H1 (cell line): ENCODE measurements around the gene HELZ2. TPM values are rescaled to one million over a fixed set of nuclear protein-coding genes. Genes with fewer than 3 reads are reported as not detected.

Source experiments
- CTCF ChIA-PET: fragments of 300-600 bp; sonication (Branson Sonifier 250); formaldehyde crosslinking; loops from one replicate; lab custom pipeline; 2021; ENCODE audit not compliant: partially characterized antibody; lab: Charles Lee
- POLR2A ChIA-PET: fragments of 300-600 bp; sonication (Branson Sonifier 250); formaldehyde crosslinking; loops from one replicate; lab custom pipeline; 2021; ENCODE audit warnings: inconsistent platforms; ENCODE audit not compliant: partially characterized antibody; lab: Charles Lee
- DNase-seq, 2 experiments: peaks; one replicate each; pipeline versions ENCODE4 v3.0.0 to v3.0.0-alpha.2; 2010 to 2022; ENCODE audit warnings: low spot score in 2 of 2, low read depth in 1 of 2, mixed read lengths in 1 of 2
- FAIRE-seq: peaks from 2 replicates; lab custom pipeline; 2011; peaks lifted over from hg19 to GRCh38; lab: Jason Lieb, UNC
- H2AFZ ChIP-seq: 2 replicates; pipeline ENCODE4 v1.8.1; 2012; ENCODE audit warnings: low read length, inconsistent platforms
- H2AK5ac ChIP-seq: 2 replicates; pipeline ENCODE4 v1.6.1; 2013; ENCODE audit warnings: low read depth, low read length
- H2BK120ac ChIP-seq: replicated peaks from 2 replicates; pipeline ENCODE3; 2013; ENCODE audit warnings: low read depth, low read length, inconsistent platforms
- H2BK12ac ChIP-seq: 2 replicates; pipeline ENCODE4 v1.6.1; 2013; ENCODE audit warnings: low read depth, low read length
- H2BK15ac ChIP-seq: 2 replicates; pipeline ENCODE4 v1.6.1; 2013; ENCODE audit warnings: low read length
- H2BK20ac ChIP-seq: 2 replicates; pipeline ENCODE4 v1.6.1; 2013; ENCODE audit warnings: low read length
- H2BK5ac ChIP-seq: 2 replicates; pipeline ENCODE4 v1.6.1; 2013; ENCODE audit warnings: low read depth, low read length
- H3K14ac ChIP-seq: 2 replicates; pipeline ENCODE4 v1.6.1; 2013; ENCODE audit warnings: inconsistent platforms; ENCODE audit not compliant: insufficient read length
- H3K18ac ChIP-seq: 2 replicates; pipeline ENCODE4 v1.6.1; 2013; ENCODE audit warnings: low read length; ENCODE audit errors: extremely low read depth
- H3K23ac ChIP-seq: 2 replicates; pipeline ENCODE4 v1.6.1; 2013; ENCODE audit warnings: inconsistent platforms; ENCODE audit not compliant: insufficient read length
- H3K23me2 ChIP-seq: 2 replicates; pipeline ENCODE4 v1.6.1; 2013; ENCODE audit warnings: low read depth, low read length
- H3K27ac ChIP-seq: 2 replicates; pipeline ENCODE4 v1.6.1; 2011; ENCODE audit warnings: low read depth, low read length, inconsistent platforms
- H3K27me3 ChIP-seq, 4 experiments: replicated peaks in 1 of 4; 1 replicate in 1 of 4; 2 replicates in 3 of 4; pipeline versions ENCODE4 v1.6.1 to v1.8.1; 2011 to 2013; ENCODE audit warnings: low read length in 3 of 4, mild to moderate bottlenecking in 3 of 4, inconsistent platforms in 2 of 4, mixed read lengths in 2 of 4, moderate library complexity in 1 of 4; ENCODE audit not compliant: control insufficient read depth in 3 of 4, insufficient read depth in 3 of 4; ENCODE audit errors: extremely low read depth in 1 of 4
- H3K36me3 ChIP-seq, 4 experiments: 2 replicates each; pipeline versions ENCODE4 v1.6.1 to v1.8.1; 2011 to 2013; ENCODE audit warnings: mild to moderate bottlenecking in 4 of 4, low read length in 3 of 4, moderate library complexity in 2 of 4, control low read depth in 1 of 4, inconsistent platforms in 1 of 4; ENCODE audit not compliant: insufficient read depth in 4 of 4, control insufficient read depth in 2 of 4
- H3K4ac ChIP-seq: replicated peaks from 2 replicates; pipeline ENCODE3; 2013; ENCODE audit warnings: low read length, low read depth, mixed read lengths, inconsistent platforms; ENCODE audit not compliant: insufficient read length
- H3K4me1 ChIP-seq, 4 experiments: replicated peaks in 1 of 4; 1 replicate in 1 of 4; 2 replicates in 3 of 4; pipeline versions ENCODE4 v1.6.1 to v1.8.1; 2011 to 2013; ENCODE audit warnings: low read length in 3 of 4, inconsistent platforms in 2 of 4, mixed read lengths in 1 of 4; ENCODE audit not compliant: insufficient read depth in 4 of 4, control insufficient read depth in 3 of 4
- H3K4me2 ChIP-seq, 2 experiments: 2 replicates each; pipeline versions ENCODE4 v1.6.1 to v1.8.1; 2011 to 2013; ENCODE audit warnings: low read depth in 2 of 2, low read length in 2 of 2, control low read depth in 1 of 2, inconsistent platforms in 1 of 2, mild to moderate bottlenecking in 1 of 2; ENCODE audit not compliant: insufficient read depth in 1 of 2
- H3K4me3 ChIP-seq, 4 experiments: fragments of 200-600, 300-600 bp in 1 of 4; sonication (generic), shearing (Covaris generic), sonication (Bioruptor Twin) in 1 of 4; 2 replicates each; pipeline versions ENCODE4 v1.5.1 to v1.8.1; 2011 to 2016; ENCODE audit warnings: low read length in 4 of 4, low read depth in 3 of 4, control low read depth in 2 of 4, inconsistent platforms in 2 of 4, mild to moderate bottlenecking in 2 of 4, mixed read lengths in 1 of 4, moderate library complexity in 1 of 4; ENCODE audit not compliant: insufficient read depth in 2 of 4; ENCODE audit errors: extremely low read depth in 1 of 4
- H3K56ac ChIP-seq: replicated peaks from 2 replicates; pipeline ENCODE3; 2013; ENCODE audit warnings: low read depth, mild to moderate bottlenecking, mixed read lengths, low read length, inconsistent platforms; ENCODE audit not compliant: insufficient read length
- H3K79me1 ChIP-seq: 2 replicates; pipeline ENCODE4 v1.6.1; 2013; ENCODE audit warnings: low read depth, low read length, control low read depth
- H3K79me2 ChIP-seq, 2 experiments: 2 replicates each; pipeline versions ENCODE4 v1.6.1 to v1.8.1; 2012 to 2013; ENCODE audit warnings: low read length in 2 of 2, mild to moderate bottlenecking in 2 of 2, inconsistent platforms in 1 of 2; ENCODE audit not compliant: insufficient read depth in 2 of 2, control insufficient read depth in 1 of 2
- H3K9ac ChIP-seq, 4 experiments: replicated peaks in 1 of 4; 1 replicate in 1 of 4; 2 replicates in 3 of 4; pipeline versions ENCODE4 v1.6.1 to v1.8.1; 2011 to 2013; ENCODE audit warnings: low read depth in 3 of 4, low read length in 3 of 4, control low read depth in 2 of 4, mild to moderate bottlenecking in 2 of 4, moderate library complexity in 2 of 4, inconsistent platforms in 1 of 4; ENCODE audit errors: extremely low read depth in 1 of 4
- H3K9me3 ChIP-seq, 2 experiments: 2 replicates each; pipeline versions ENCODE4 v1.6.1 to v1.8.1; 2012 to 2013; ENCODE audit warnings: mild to moderate bottlenecking in 2 of 2, moderate library complexity in 2 of 2, control low read depth in 1 of 2, inconsistent platforms in 1 of 2, low read depth in 1 of 2, low read length in 1 of 2, mixed read lengths in 1 of 2; ENCODE audit not compliant: insufficient read depth in 2 of 2
- H4K20me1 ChIP-seq, 2 experiments: replicated peaks in 1 of 2; 2 replicates each; pipeline versions ENCODE3 to v1.8.1; 2011 to 2013; ENCODE audit warnings: inconsistent platforms in 2 of 2, low read length in 2 of 2, mild to moderate bottlenecking in 1 of 2; ENCODE audit not compliant: insufficient read depth in 2 of 2, control insufficient read depth in 1 of 2
- H4K5ac ChIP-seq: 2 replicates; pipeline ENCODE4 v1.6.1; 2013; ENCODE audit warnings: low read length, low read depth, mixed read lengths, inconsistent platforms; ENCODE audit not compliant: insufficient read length
- H4K8ac ChIP-seq: 2 replicates; pipeline ENCODE4 v1.8.0; 2013; ENCODE audit warnings: mild to moderate bottlenecking, moderate library complexity, low read length, inconsistent platforms; ENCODE audit not compliant: insufficient read depth; ENCODE audit errors: extremely low read depth
- H4K91ac ChIP-seq: replicated peaks from 2 replicates; pipeline ENCODE3; 2013; ENCODE audit warnings: low read length, mixed read lengths, inconsistent platforms; ENCODE audit not compliant: insufficient read length
- ATF2 ChIP-seq: IDR thresholded peaks from 2 replicates; pipeline ENCODE4 v1.6.1; 2012; ENCODE audit warnings: low read length, inconsistent platforms
- CHD1 ChIP-seq: IDR thresholded peaks from 2 replicates; pipeline ENCODE4 v1.6.1; 2012; ENCODE audit warnings: low read depth, low read length, improper control_type of control experiment
- CREB1 ChIP-seq: IDR thresholded peaks from 2 replicates; pipeline ENCODE4 v1.6.1; 2012; ENCODE audit warnings: inconsistent platforms
- FOSL1 ChIP-seq: IDR thresholded peaks from 2 replicates; pipeline ENCODE4 v1.6.1; 2011; ENCODE audit warnings: mild to moderate bottlenecking, low read depth, low read length, moderate library complexity; ENCODE audit not compliant: insufficient read depth
- KDM4A ChIP-seq: IDR thresholded peaks from one replicate; pipeline ENCODE4 v1.7.1; 2012; ENCODE audit warnings: low read depth, mild to moderate bottlenecking, moderate library complexity, low read length, inconsistent platforms; ENCODE audit not compliant: severe bottlenecking
- POLR2A ChIP-seq, 2 experiments: IDR thresholded peaks; 1 replicate in 1 of 2; 2 replicates in 1 of 2; pipeline ENCODE4 v1.6.1; 2011; ENCODE audit warnings: low read depth in 2 of 2, low read length in 2 of 2, mild to moderate bottlenecking in 2 of 2; ENCODE audit errors: control extremely low read depth in 1 of 2
- POLR2AphosphoS5 ChIP-seq: IDR thresholded peaks from 2 replicates; pipeline ENCODE4 v1.6.1; 2011; ENCODE audit warnings: low read depth, low read length
- RBBP5 ChIP-seq: IDR thresholded peaks from 2 replicates; pipeline ENCODE4 v1.7.1; 2012; ENCODE audit warnings: low read depth, mild to moderate bottlenecking, inconsistent platforms, low read length, moderate library complexity, borderline replicate concordance
- RXRA ChIP-seq: IDR thresholded peaks from 2 replicates; pipeline ENCODE4 v1.6.1; 2011; ENCODE audit warnings: low read depth, mild to moderate bottlenecking, low read length, moderate library complexity; ENCODE audit not compliant: insufficient read depth
- SP1 ChIP-seq: IDR thresholded peaks from 2 replicates; pipeline ENCODE4 v1.6.1; 2011; ENCODE audit warnings: low read depth, low read length
- WGBS, 2 experiments: shearing (Covaris generic) in 1 of 2; methylation state at CpG; one replicate each; pipeline versions ENCODE4 v1.1.6 to v1.1.7; 2013 to 2015; ENCODE audit warnings: low lambda C conversion rate in 2 of 2, mixed read lengths in 2 of 2, inconsistent platforms in 1 of 2, low coverage in 1 of 2, missing lambda C conversion rate in 1 of 2; ENCODE audit not compliant: insufficient replicate concordance in 2 of 2, insufficient coverage in 1 of 2, insufficient read length in 1 of 2; ENCODE audit errors: extremely low coverage in 1 of 2, missing lambda C conversion rate in 1 of 2; 5-methylcytosine and 5-hydroxymethylcytosine counted together
- polyA plus RNA-seq, 7 experiments: library from polyadenylated mRNA; depleted of rRNA in 3 of 7; stranded (reverse) in 5 of 7; unstranded in 2 of 7; fragments of >200 nt in 5 of 7; fragments of 200-250 nt in 2 of 7; gene quantifications; 1 replicate in 5 of 7; 2 replicates in 1 of 7; 4 replicates in 1 of 7; pipeline versions ENCODE4 v1.2.1 to v1.2.3, GENCODE V29; 2011 to 2013; ENCODE audit warnings: missing spikeins in 2 of 7, mixed read lengths in 2 of 7
- total RNA-seq: library from RNA; stranded (reverse); fragmentation: NEBNext Ultra II Directional; extraction: Animal tissue kit (Norgen Biotek cat#: 25700); gene quantifications from 2 replicates; pipeline ENCODE4 v1.2.1, GENCODE V29; 2021
- TF ChIP-seq, protein P1 (sequence below): IDR thresholded peaks from 2 replicates; pipeline ENCODE4 v1.6.1; 2012; ENCODE audit warnings: inconsistent platforms

HELZ2 gene
- total and polyA plus RNA-seq, 2 of the 8 experiments (the other 6 are each of a cell fraction or from before 2014, with no cell fraction given), result 7.9 to 17.5 TPM

GRCh38 chr20:63529180-63529860, 44.7 kb downstream of the HELZ2 start:
- POLR2A ChIA-PET, result interaction anchor here (0.8 to 7.8 kb wide), 5 partner anchors 7 to 419 kb away, joined by 3 to 59 read pairs (median 4); partner anchors contain the start of gene PPDPF
- CTCF ChIA-PET, result interaction anchor here (0.8 to 2.1 kb wide), 10 partner anchors 9 to 219 kb away, joined by 3 to 8 read pairs (median 4); partner anchors contain the start of genes HELZ2 and PTK6
- TF ChIP-seq RBBP5 (no peak), SP1 (no peak), CHD1 (no peak), KDM4A (no peak), ATF2 (no peak), FOSL1 (no peak), RXRA (no peak), POLR2A (IDR thresholded peaks at IDR 0.05; ENCODE audit: control extremely low read depth in 1 of 2, low read depth in 2 of 2, low read length in 2 of 2) (no peak), POLR2AphosphoS5 (no peak), CREB1 (no peak)
- TF ChIP-seq, protein P1, sequence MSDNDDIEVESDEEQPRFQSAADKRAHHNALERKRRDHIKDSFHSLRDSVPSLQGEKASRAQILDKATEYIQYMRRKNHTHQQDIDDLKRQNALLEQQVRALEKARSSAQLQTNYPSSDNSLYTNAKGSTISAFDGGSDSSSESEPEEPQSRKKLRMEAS, result no peak

More at GRCh38 chr20:63529180-63529860, 44.7 kb downstream of the HELZ2 start:
- DNase-seq (no peak), FAIRE-seq (no peak)
- Histone ChIP-seq H3K4me3 (no peak overlapping the region), H2BK20ac (no peak overlapping the region), H3K27me3 (no peaks in the 10 kb centered on the region), H3K4ac (no peak overlapping the region), H3K27ac (no peak overlapping the region), H2BK15ac (no peak overlapping the region), H3K4me2 (no peak overlapping the region), H3K9ac (no peak overlapping the region), H3K36me3 (no peaks in the 10 kb centered on the region), H2BK5ac (peak overlapping the region; percentile 66; the same call in 1 of the 2 replicates), H3K4me1 (peaks cover 0 to 8% (median 0%) of the 10 kb centered on the region in 4 experiments; a peak in 1 of 7 replicates), H2BK120ac (no peak overlapping the region), H3K18ac (no peak overlapping the region), H3K79me2 (no peaks in the 10 kb centered on the region), H2BK12ac (no peak overlapping the region; the same call in 1 of the 2 replicates), H3K56ac (no peak overlapping the region), H4K5ac (no peak overlapping the region), H2AK5ac (no peak overlapping the region; the same call in 1 of the 2 replicates), H2AFZ (no peak overlapping the region), H3K23ac (no peak overlapping the region), H3K9me3 (no peaks in the 10 kb centered on the region), H3K23me2 (peaks cover 3% of the 10 kb centered on the region; the same call in 1 of the 2 replicates), H4K91ac (no peak overlapping the region), H4K8ac (peak overlapping the region; percentile 11; the same call in 1 of the 2 replicates), H3K79me1 (no peaks in the 10 kb centered on the region; the same call in 1 of the 2 replicates), H3K14ac (no peak overlapping the region), H4K20me1 (peaks cover 0 to 3% of the 10 kb centered on the region in 2 experiments)
- 87% methylated on average over 24 of the region's 27 CpGs; no CpG with 5 or more reads in 1 of the 2 experiments for WGBS, 2 experiments
